OCI-LY7 (cell line): ENCODE data around the gene TLE1. TPM values are rescaled to one million over a fixed set of nuclear protein-coding genes. Genes with fewer than 3 reads are reported as not detected.
"Not testable (repeated sequence)": the region's sequence is repeated elsewhere in the genome, so short reads cannot be mapped to it uniquely, and the experiment has no call there.

Experiments used
- BruUV-seq: library from RNA; stranded (reverse); fragments of 400-500 nt; replicated peaks from 2 replicates; lab custom pipeline; 2021; lab: Mats Ljungman, UMichigan
- CTCF ChIA-PET: fragments of 300-600 bp; sonication (Branson Sonifier 250); formaldehyde crosslinking; loops from one replicate; lab custom pipeline; 2022; ENCODE audit warnings: antibody characterized with exemption; ENCODE audit not compliant: unreplicated experiment; lab: Charles Lee
- POLR2A ChIA-PET: fragments of 300-600 bp; sonication (Branson Sonifier 250); formaldehyde crosslinking; loops from one replicate; lab custom pipeline; 2022; ENCODE audit warnings: antibody characterized with exemption; lab: Charles Lee
- DNase-seq: peaks from one replicate; pipeline ENCODE4 v3.0.0-alpha.2; 2015; ENCODE audit warnings: low spot score
- H2AFZ ChIP-seq: fragments of 200-600 bp; sonication (generic), shearing (Covaris generic); 2 replicates; pipeline ENCODE4 v1.6.1; 2014; ENCODE audit warnings: mild to moderate bottlenecking, antibody characterized with exemption, low read length, moderate library complexity
- H3K27ac ChIP-seq: fragments of 200-600 bp; sonication (generic); 2 replicates; pipeline ENCODE4 v1.5.1; 2014; ENCODE audit warnings: mixed run types, low read depth, mild to moderate bottlenecking, moderate library complexity, low read length, inconsistent platforms; ENCODE audit not compliant: poor library complexity, severe bottlenecking
- H3K36me3 ChIP-seq: fragments of 200-600 bp; sonication (generic); 2 replicates; pipeline ENCODE4 v1.6.1; 2014; ENCODE audit warnings: mild to moderate bottlenecking, antibody characterized with exemption, low read length, moderate library complexity, mixed read lengths; ENCODE audit not compliant: insufficient read depth
- H3K4me1 ChIP-seq: fragments of 200-600 bp; sonication (generic); 2 replicates; pipeline ENCODE4 v1.5.1; 2014; ENCODE audit warnings: mild to moderate bottlenecking, low read length; ENCODE audit not compliant: insufficient read depth, poor library complexity, severe bottlenecking
- H3K4me2 ChIP-seq: fragments of 200-600 bp; sonication (generic); 2 replicates; pipeline ENCODE4 v1.6.1; 2014; ENCODE audit warnings: mild to moderate bottlenecking, low read length
- H3K4me3 ChIP-seq: fragments of 200-600 bp; sonication (generic); 2 replicates; pipeline ENCODE4 v1.5.1; 2014; ENCODE audit warnings: mild to moderate bottlenecking, low read depth, low read length; ENCODE audit not compliant: poor library complexity, severe bottlenecking
- H3K79me2 ChIP-seq: fragments of 200-600 bp; sonication (generic); 2 replicates; pipeline ENCODE4 v1.6.1; 2016; ENCODE audit warnings: low read depth, mild to moderate bottlenecking, low read length, moderate library complexity, mixed read lengths; ENCODE audit not compliant: insufficient read depth
- H3K9me2 ChIP-seq: fragments of 200-600 bp; sonication (generic); 2 replicates; pipeline ENCODE4 v1.6.1; 2016; ENCODE audit warnings: mild to moderate bottlenecking, low read length, mixed read lengths; ENCODE audit not compliant: insufficient read depth
- H3K9me3 ChIP-seq: fragments of 200-600 bp; sonication (generic); 2 replicates; pipeline ENCODE4 v1.6.1; 2014; ENCODE audit warnings: mild to moderate bottlenecking, mixed run types, low read length, mixed read lengths
- H4K20me1 ChIP-seq: fragments of 200-600 bp; sonication (generic); 2 replicates; pipeline ENCODE4 v1.6.1; 2014; ENCODE audit warnings: mild to moderate bottlenecking, antibody characterized with exemption, low read length, moderate library complexity, mixed read lengths; ENCODE audit not compliant: insufficient read depth
- EZH2phosphoT487 ChIP-seq: fragments of 200-600 bp; sonication (generic); IDR thresholded peaks from 2 replicates; pipeline ENCODE4 v1.6.1; 2018; ENCODE audit warnings: low read depth, borderline replicate concordance, mild to moderate bottlenecking, mixed run types, antibody characterized with exemption, low read length, moderate library complexity, mixed read lengths
- intact Hi-C: fragments of 100-400 bp; cut with micrococcal nuclease; formaldehyde crosslinking; loops from one replicate; pipeline ENCODE4 v1.10.0; 2022; ENCODE audit not compliant: unreplicated experiment
- total RNA-seq, 2 experiments: library from RNA; depleted of rRNA in 1 of 2; stranded (reverse); fragments of >200 nt in 1 of 2; shearing (Covaris generic) in 1 of 2; gene quantifications; 2 replicates each; pipeline ENCODE4 v1.2.3, GENCODE V29; 2014 to 2022
- TF ChIP-seq, protein P1 (sequence below): fragments of 200-600 bp; sonication (generic); conservative IDR thresholded peaks from 2 replicates; pipeline ENCODE4 v1.5.1; 2014; ENCODE audit warnings: mild to moderate bottlenecking, antibody characterized with exemption, low read length, moderate library complexity, mixed read lengths

The TLE1 gene
- total RNA-seq, 2 experiments from 2014 or later: 0.13 TPM; not detected in 1

DNA sequence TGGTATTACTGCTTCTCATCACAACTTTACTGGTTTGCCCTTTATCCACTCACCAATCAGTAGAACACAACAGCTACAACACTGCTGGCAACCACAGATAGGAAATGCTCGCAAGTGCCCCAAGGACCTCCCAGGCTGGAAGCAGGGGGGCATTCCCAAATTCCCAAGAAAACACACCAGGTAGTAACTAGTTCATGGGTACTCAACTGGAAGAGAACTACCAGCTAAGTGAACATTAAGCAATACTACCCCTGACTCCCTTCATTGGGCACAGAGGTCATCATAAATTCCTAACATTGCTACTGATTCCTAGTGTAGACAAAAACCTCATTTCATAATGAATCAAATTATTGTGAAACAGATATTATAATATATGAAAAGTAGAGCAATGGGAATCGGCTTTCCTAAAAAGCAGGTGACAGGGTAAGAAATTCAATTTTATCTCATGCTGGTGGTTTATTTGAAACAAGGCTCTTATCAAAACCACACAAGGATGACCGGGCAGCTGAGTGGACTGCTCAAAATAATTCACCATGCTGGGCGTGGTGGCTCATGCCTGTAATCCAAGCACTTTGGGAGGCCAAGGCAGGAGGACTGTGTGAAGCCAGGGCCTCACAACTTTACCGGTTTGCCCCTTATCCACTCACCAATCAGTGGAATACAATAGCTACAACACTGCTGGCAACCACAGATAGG is 81.6 kb downstream of the TLE1 start:
- no peak for TF ChIP-seq EZH2phosphoT487
- TF ChIP-seq, protein P1, sequence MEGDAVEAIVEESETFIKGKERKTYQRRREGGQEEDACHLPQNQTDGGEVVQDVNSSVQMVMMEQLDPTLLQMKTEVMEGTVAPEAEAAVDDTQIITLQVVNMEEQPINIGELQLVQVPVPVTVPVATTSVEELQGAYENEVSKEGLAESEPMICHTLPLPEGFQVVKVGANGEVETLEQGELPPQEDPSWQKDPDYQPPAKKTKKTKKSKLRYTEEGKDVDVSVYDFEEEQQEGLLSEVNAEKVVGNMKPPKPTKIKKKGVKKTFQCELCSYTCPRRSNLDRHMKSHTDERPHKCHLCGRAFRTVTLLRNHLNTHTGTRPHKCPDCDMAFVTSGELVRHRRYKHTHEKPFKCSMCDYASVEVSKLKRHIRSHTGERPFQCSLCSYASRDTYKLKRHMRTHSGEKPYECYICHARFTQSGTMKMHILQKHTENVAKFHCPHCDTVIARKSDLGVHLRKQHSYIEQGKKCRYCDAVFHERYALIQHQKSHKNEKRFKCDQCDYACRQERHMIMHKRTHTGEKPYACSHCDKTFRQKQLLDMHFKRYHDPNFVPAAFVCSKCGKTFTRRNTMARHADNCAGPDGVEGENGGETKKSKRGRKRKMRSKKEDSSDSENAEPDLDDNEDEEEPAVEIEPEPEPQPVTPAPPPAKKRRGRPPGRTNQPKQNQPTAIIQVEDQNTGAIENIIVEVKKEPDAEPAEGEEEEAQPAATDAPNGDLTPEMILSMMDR: no peak
- H3K36me3 ChIP-seq: no peaks in the 10 kb centered on the region
- CTCF ChIA-PET: no interaction called here

DNA sequence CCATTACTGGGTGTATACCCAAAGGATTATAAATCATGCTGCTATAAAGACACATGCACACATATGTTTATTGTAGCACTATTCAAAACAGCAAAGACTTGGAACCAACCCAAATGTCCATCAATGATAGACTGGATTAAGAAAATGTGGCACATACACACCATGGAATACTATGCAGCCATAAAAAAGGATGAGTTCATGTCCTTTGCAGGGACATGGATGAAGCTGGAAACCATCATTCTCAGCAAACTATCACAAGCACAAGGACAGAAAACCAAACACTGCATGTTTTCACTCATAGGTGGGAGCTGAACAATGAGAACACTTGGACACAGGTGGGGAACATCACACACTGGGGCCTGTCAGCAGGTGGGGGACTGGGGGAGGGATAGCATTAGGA is 83.1 kb downstream of the TLE1 start:
- intact Hi-C loops, H3K4me2 ChIP-seq, H3K27ac ChIP-seq, H3K9me2 ChIP-seq, H3K4me1 ChIP-seq, DNase-seq, BruUV-seq, H3K36me3 ChIP-seq, POLR2A ChIA-PET, H2AFZ ChIP-seq, H3K79me2 ChIP-seq, H3K9me3 ChIP-seq, H4K20me1 ChIP-seq, CTCF ChIA-PET, H3K4me3 ChIP-seq: not testable (repeated sequence)

More for the DNA sequence above, 81.6 kb downstream of the TLE1 start:
- no peaks in the 10 kb centered on the region for H3K9me2 ChIP-seq
- H3K4me3 ChIP-seq: no peak overlapping the region
- no TSS peak for BruUV-seq
- H3K27ac ChIP-seq: no peak overlapping the region
- H3K79me2 ChIP-seq: no peaks in the 10 kb centered on the region
- intact Hi-C loops: no loop called here
- no peak for DNase-seq
- H4K20me1 ChIP-seq: no peaks in the 10 kb centered on the region
- no peak overlapping the region for H3K4me2 ChIP-seq
- no peaks in the 10 kb centered on the region for H3K9me3 ChIP-seq
- POLR2A ChIA-PET: no interaction called here
- no peaks in the 10 kb centered on the region for H3K4me1 ChIP-seq
- H2AFZ ChIP-seq: no peak overlapping the region

DNA sequence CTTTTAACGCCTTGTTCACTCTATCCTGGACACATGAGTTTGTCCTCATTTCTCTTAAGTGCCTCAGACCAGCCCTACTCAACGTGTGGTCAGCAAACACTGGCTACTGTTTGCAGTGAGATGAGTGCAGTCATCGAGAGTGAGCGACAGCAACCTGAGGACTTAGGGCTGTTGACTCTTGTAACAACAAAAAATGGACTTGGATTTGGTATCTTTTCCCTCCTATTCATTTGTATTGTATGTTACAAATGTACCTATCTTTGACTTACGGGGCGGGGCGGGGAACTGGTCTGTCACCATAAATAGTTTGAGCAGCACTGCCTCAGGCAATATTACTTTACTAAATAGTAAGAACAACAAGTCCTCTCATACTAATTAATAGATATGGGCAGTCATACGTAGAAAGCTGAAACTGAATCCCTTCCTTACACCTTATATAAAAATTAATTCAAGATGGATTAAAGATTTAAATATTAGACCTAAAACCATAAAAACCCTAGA is 84.1 kb downstream of the TLE1 start:
- Histone ChIP-seq H3K9me3 (no peaks in the 10 kb centered on the region), H4K20me1 (no peaks in the 10 kb centered on the region), H3K4me1 (no peaks in the 10 kb centered on the region), H3K36me3 (no peaks in the 10 kb centered on the region), H3K4me3 (no peak overlapping the region), H3K27ac (no peak overlapping the region), H3K4me2 (no peak overlapping the region), H3K79me2 (no peaks in the 10 kb centered on the region), H3K9me2 (no peaks in the 10 kb centered on the region), H2AFZ (no peak overlapping the region)
- no peak for DNase-seq
- TF ChIP-seq, protein P1: no peak
- no peak for TF ChIP-seq EZH2phosphoT487
- intact Hi-C loops: no loop called here
- ChIA-PET CTCF (no interaction called here), POLR2A (no interaction called here)
- BruUV-seq: no TSS peak
